Smooth muscle cell (in vitro differentiated cells): ENCODE data around the gene GPN1. TPM values are rescaled to one million over a fixed set of nuclear protein-coding genes. Genes with fewer than 3 reads are reported as not detected.
"Not testable (repeated sequence)": the region's sequence is repeated elsewhere in the genome, so short reads cannot be mapped to it uniquely, and the experiment has no call there.

Source experiments
- DNase-seq: peaks from one replicate; lab custom pipeline; 2025; ENCODE audit not compliant: unreplicated experiment; lab: John Stamatoyannopoulos, UW
- H2AFZ ChIP-seq: fragments of 200-600 bp; sonication (generic); 2 replicates; pipeline ENCODE4 v1.6.0; 2016; ENCODE audit warnings: antibody characterized with exemption, low read depth, mild to moderate bottlenecking
- H3F3A ChIP-seq: fragments of 200-600 bp; sonication (generic); 2 replicates; pipeline ENCODE4 v1.6.0; 2017; ENCODE audit warnings: antibody characterized with exemption, low read depth
- H3K27ac ChIP-seq: fragments of 200-600 bp; sonication (generic); 2 replicates; pipeline ENCODE4 v1.5.1; 2016; ENCODE audit warnings: low read depth, mild to moderate bottlenecking
- H3K27me3 ChIP-seq: fragments of 200-600 bp; sonication (generic); 2 replicates; pipeline ENCODE4 v1.6.1; 2016; ENCODE audit warnings: low read depth, mild to moderate bottlenecking
- H3K36me3 ChIP-seq: fragments of 200-600 bp; sonication (generic); 2 replicates; pipeline ENCODE4 v1.5.1; 2016; ENCODE audit warnings: low read depth
- H3K4me1 ChIP-seq: fragments of 200-600 bp; sonication (generic); 2 replicates; pipeline ENCODE4 v1.5.1; 2016; ENCODE audit warnings: low read depth
- H3K4me2 ChIP-seq: fragments of 200-600 bp; sonication (generic); 2 replicates; pipeline ENCODE4 v1.6.0; 2016; ENCODE audit warnings: mild to moderate bottlenecking
- H3K4me3 ChIP-seq: fragments of 200-600 bp; sonication (generic); 2 replicates; pipeline ENCODE4 v1.5.1; 2016; ENCODE audit warnings: mild to moderate bottlenecking
- H3K79me2 ChIP-seq: fragments of 200-600 bp; sonication (generic); 2 replicates; pipeline ENCODE4 v1.6.0; 2016; ENCODE audit warnings: low read depth, mild to moderate bottlenecking
- H3K9ac ChIP-seq: fragments of 200-600 bp; sonication (generic); 2 replicates; pipeline ENCODE4 v1.6.0; 2016; ENCODE audit warnings: low read depth
- H3K9me3 ChIP-seq: fragments of 200-600 bp; sonication (generic); replicated peaks from 2 replicates; pipeline ENCODE4 v1.5.1; 2016; ENCODE audit warnings: low read depth
- H4K20me1 ChIP-seq: fragments of 200-600 bp; sonication (generic); 2 replicates; pipeline ENCODE4 v1.6.0; 2016; ENCODE audit warnings: low read depth
- WGBS: methylation state at CpG from one replicate; pipeline ENCODE4 v1.1.7; 2016; ENCODE audit warnings: low lambda C conversion rate; 5-methylcytosine and 5-hydroxymethylcytosine counted together
- polyA plus RNA-seq: library from polyadenylated mRNA; unstranded; fragments of >200 nt; fragmentation: Nextera tagmentation; extraction: Ambion mirVana; gene quantifications from 2 replicates; pipeline ENCODE4 v1.2.1, GENCODE V29; 2016
- total RNA-seq: library from RNA; depleted of rRNA; stranded (reverse); fragments of >200 nt; gene quantifications from 2 replicates; pipeline ENCODE4 v1.2.3, GENCODE V29; 2014
- TF ChIP-seq, protein P1 (sequence below): fragments of 200-600 bp; sonication (generic); IDR thresholded peaks from 2 replicates; pipeline ENCODE4 v1.5.1; 2017; ENCODE audit warnings: borderline replicate concordance, mild to moderate bottlenecking, antibody characterized with exemption; ENCODE audit not compliant: insufficient read depth, poor library complexity, severe bottlenecking

GPN1 gene
- total and polyA plus RNA-seq, 2 experiments from 2014 or later: 39.0 to 54.0 TPM

DNA sequence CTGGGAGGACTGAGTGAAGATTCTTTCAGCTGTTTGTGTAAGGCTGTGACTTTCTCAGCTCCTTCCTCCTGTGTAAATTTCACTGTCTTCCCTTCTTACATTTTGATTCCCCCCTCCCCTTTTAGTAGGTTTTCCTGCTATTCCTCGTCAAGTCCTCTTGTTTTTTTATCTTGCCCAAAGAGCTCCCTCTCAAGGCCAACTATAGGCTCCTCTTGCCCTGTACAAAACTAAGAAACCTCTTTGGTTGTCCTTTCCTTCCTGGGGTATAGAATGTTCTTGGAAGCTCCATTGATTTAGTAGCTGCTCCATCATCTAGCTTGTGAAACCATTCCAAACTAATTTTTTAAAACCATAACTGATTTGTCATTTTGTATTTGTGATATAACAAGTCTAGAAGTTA is 7.3 kb upstream of the GPN1 start:
- DNase-seq: no peak
- no peak overlapping the region for H3K4me2 ChIP-seq
- H3K79me2 ChIP-seq: no peaks in the 10 kb centered on the region
- WGBS: 84% methylated on average over 1 of the region's 1 CpG
- no peaks in the 10 kb centered on the region for H3K4me1 ChIP-seq
- H3K9ac ChIP-seq: no peak overlapping the region
- TF ChIP-seq, protein P1, sequence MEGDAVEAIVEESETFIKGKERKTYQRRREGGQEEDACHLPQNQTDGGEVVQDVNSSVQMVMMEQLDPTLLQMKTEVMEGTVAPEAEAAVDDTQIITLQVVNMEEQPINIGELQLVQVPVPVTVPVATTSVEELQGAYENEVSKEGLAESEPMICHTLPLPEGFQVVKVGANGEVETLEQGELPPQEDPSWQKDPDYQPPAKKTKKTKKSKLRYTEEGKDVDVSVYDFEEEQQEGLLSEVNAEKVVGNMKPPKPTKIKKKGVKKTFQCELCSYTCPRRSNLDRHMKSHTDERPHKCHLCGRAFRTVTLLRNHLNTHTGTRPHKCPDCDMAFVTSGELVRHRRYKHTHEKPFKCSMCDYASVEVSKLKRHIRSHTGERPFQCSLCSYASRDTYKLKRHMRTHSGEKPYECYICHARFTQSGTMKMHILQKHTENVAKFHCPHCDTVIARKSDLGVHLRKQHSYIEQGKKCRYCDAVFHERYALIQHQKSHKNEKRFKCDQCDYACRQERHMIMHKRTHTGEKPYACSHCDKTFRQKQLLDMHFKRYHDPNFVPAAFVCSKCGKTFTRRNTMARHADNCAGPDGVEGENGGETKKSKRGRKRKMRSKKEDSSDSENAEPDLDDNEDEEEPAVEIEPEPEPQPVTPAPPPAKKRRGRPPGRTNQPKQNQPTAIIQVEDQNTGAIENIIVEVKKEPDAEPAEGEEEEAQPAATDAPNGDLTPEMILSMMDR: no peak
- no peaks in the 10 kb centered on the region for H3K27me3 ChIP-seq
- no peak overlapping the region for H2AFZ ChIP-seq
- H3K36me3 ChIP-seq: peaks cover 18% of the 10 kb centered on the region
- H3F3A ChIP-seq: peaks cover 9% of the 10 kb centered on the region
- no peaks in the 10 kb centered on the region for H4K20me1 ChIP-seq
- no peak overlapping the region for H3K4me3 ChIP-seq
- H3K27ac ChIP-seq: no peak overlapping the region
- H3K9me3 ChIP-seq: no peaks in the 10 kb centered on the region

DNA sequence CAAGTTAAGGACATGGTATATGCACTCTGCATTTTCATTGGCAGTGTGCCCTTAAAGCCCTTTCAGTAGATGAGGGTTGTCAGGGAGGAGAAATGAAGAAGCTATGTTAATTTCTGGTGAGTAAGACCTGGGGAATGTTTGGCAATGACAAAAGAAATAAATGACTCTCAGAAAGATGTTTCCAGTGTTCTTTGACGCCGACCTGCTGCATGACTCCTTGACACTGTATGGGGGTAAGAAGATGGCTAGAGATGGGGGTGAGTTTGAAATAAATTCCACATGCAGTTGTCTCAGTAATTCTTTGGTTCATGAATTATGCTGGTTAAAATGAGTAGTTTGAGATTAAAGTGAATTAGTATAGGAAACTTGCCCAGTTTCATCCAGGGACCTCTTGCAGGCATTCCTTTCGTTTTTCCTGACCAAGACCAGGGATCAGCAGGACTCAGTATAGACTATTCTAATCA is 5.9 kb upstream of the GPN1 start:
- Histone ChIP-seq H2AFZ (no peak overlapping the region), H3K79me2 (no peaks in the 10 kb centered on the region), H3K27me3 (no peaks in the 10 kb centered on the region), H3K9ac (no peak overlapping the region), H3F3A (peaks cover 22% of the 10 kb centered on the region), H3K4me3 (no peak overlapping the region), H3K4me1 (peaks cover 7% of the 10 kb centered on the region), H3K4me2 (no peak overlapping the region), H4K20me1 (no peaks in the 10 kb centered on the region), H3K27ac (peak overlapping the region; percentile 15), H3K9me3 (no peaks in the 10 kb centered on the region), H3K36me3 (peaks cover 7% of the 10 kb centered on the region)
- TF ChIP-seq, protein P1: no peak
- DNase-seq: no peak
- WGBS: 73% methylated on average over 3 of the region's 3 CpGs

DNA sequence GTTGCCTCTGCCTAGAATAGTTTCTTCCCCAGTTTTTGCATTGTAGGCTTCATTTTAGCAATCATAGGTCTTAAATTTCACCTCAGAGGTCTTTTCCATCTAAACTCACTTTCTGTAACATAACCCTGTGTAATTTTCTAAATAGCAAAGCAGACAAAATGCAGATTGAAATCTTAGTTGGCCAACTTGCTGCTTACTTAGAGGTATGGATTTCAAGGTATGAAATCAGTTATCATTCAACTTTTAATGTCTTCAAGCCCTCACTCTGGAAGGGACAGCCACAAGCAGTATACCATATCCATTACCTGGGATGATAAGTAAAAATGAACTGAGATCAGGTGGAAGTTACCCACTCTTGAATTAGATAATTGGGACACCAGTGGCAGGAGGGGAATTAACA is 3.9 kb upstream of the GPN1 start:
- Histone ChIP-seq H3K36me3 (peaks cover 3% of the 10 kb centered on the region), H3F3A (peaks cover 22% of the 10 kb centered on the region), H3K27ac (no peak overlapping the region), H3K4me2 (no peak overlapping the region), H3K9ac (no peak overlapping the region), H3K9me3 (no peaks in the 10 kb centered on the region), H4K20me1 (no peaks in the 10 kb centered on the region), H3K79me2 (peaks cover 7% of the 10 kb centered on the region), H3K4me1 (peaks cover 7% of the 10 kb centered on the region), H3K27me3 (no peaks in the 10 kb centered on the region), H2AFZ (no peak overlapping the region), H3K4me3 (no peak overlapping the region)
- TF ChIP-seq, protein P1: no peak
- DNase-seq: no peak

DNA sequence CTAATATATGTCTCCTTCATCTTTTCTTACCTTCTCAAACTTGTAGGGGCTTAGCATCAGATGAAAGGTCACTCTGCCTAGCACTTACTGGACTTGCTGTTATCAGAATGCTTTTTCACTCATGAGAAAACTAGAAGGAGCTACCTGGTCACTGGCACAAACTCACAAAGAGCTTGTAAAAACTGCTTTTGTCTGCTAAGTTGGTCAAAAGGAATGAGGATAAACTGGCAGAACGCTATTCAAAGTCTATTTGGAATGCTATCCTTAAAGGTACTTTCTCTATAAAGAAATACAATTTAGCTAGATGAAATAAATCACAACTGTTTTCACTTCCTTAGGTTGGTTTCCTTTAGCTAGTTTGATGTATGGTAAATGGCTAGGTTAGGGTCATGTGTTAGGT is 2.5 kb upstream of the GPN1 start:
- Histone ChIP-seq H3K27ac (peak overlapping the region; percentile 95), H3K4me2 (peak overlapping the region; percentile 87), H3F3A (peaks cover 22% of the 10 kb centered on the region)
- H3K9me3 ChIP-seq, H3K4me1 ChIP-seq, H3K27me3 ChIP-seq, H2AFZ ChIP-seq, H3K4me3 ChIP-seq, H3K9ac ChIP-seq, DNase-seq, H4K20me1 ChIP-seq, H3K79me2 ChIP-seq, H3K36me3 ChIP-seq: not testable (repeated sequence)
- 84% methylated on average over 1 of the region's 1 CpG for WGBS

DNA sequence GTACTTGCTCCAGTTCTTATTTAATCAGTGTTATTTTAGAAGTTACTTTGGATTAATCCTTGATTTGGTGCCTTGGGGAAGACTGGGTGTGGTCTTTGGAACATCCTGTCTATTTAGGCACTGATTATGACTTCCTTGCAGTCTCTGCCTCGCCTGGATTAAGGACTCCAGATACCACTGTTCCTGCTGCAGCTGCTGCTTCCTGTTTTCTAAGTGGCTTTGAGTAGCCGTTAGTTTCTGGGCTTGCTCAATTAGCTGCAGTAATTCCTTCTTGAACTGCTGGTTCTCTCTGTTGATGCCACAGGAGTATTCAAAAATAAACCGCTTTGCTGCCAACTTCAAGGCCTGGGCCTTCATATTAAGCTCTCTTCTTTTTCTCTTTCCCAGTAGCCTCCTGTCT is 1.9 kb upstream of the GPN1 start:
- not testable (repeated sequence) for H2AFZ ChIP-seq, H3K27me3 ChIP-seq, H3K36me3 ChIP-seq, H3K4me3 ChIP-seq, H3K79me2 ChIP-seq, H4K20me1 ChIP-seq, H3K4me1 ChIP-seq, H3K9me3 ChIP-seq, DNase-seq
- H3K9ac ChIP-seq: peak overlapping the region; percentile 87
- H3K4me2 ChIP-seq: peak overlapping the region; percentile 87
- H3K27ac ChIP-seq: peak overlapping the region; percentile 95
- peaks cover 22% of the 10 kb centered on the region for H3F3A ChIP-seq
- WGBS: 21% methylated on average over 3 of the region's 3 CpGs
